DMS 273 treated with DMSO at 0.1 percent for 48 hours (cell line): ENCODE data around the gene VIPR1.
A peak's percentile ranks its signal among the peaks of the same experiment; 100 is the strongest.
"Not testable (repeated sequence)": the region's sequence is repeated elsewhere in the genome, so short reads cannot be mapped to it uniquely, and the experiment has no call there.

Source experiments
- DNase-seq: peaks from one replicate; lab custom pipeline; 2025; lab: John Stamatoyannopoulos, UW

Gene VIPR1

DNA sequence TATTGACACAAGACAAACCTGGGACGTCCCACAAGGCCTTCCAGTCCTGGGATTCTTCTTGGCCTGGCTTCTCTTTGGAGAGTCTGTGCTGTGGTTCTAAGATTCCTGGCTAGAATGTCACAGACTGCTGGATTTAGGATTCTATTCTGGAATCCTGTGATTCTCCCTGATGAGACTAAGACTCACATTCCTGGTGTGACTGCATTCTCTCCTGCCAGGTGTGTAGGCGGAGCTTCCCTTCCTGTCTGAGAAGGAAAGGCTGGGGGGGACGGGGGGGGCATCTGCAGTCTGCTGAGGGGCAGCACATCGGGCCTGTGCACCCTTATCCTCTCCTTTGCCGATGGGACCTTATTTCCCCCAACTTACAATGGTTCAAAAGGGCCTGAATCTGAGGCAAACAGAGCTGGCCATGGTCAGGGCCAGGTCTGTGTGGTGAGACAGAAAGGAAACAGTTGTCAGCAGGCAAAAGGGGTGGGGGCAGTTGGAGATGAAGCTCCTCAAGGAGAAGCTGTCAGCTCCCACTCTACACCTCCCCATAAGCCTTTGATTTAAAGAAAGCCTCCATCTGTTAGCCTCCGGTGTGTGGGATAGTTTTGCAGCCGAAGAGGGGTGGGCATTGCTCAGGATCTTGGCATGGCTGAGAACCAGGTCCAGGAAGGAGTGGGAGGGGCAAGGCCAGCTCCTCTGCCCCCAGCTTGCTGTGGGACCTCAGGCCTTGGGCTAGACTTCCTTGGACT is 30.9 kb downstream of the VIPR1 start:
- no peak for DNase-seq

DNA sequence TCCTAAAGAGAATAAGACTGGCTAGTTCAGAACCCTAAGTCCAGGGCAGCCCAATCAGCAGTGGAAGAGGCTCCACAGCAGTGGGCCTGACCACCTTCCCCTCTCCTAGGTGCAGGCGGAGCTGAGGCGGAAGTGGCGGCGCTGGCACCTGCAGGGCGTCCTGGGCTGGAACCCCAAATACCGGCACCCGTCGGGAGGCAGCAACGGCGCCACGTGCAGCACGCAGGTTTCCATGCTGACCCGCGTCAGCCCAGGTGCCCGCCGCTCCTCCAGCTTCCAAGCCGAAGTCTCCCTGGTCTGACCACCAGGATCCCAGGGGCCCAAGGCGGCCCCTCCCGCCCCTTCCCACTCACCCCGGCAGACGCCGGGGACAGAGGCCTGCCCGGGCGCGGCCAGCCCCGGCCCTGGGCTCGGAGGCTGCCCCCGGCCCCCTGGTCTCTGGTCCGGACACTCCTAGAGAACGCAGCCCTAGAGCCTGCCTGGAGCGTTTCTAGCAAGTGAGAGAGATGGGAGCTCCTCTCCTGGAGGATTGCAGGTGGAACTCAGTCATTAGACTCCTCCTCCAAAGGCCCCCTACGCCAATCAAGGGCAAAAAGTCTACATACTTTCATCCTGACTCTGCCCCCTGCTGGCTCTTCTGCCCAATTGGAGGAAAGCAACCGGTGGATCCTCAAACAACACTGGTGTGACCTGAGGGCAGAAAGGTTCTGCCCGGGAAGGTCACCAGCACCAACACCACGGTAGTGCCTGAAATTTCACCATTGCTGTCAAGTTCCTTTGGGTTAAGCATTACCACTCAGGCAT is 33.7 kb downstream of the VIPR1 start:
- DNase-seq = no peak

DNA sequence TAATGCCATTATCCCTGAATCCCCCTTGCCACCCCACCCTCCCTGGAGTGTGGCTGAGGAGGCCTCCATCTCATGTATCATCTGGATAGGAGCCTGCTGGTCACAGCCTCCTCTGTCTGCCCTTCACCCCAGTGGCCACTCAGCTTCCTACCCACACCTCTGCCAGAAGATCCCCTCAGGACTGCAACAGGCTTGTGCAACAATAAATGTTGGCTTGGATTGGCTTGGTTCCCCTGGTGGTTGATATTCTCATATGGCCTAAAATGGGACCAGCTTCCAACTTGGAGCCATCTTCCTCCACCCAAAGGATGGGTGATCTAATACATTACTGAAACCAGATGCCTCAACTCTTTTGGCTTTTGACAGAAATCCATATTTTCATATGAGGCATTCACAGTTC is 34.9 kb downstream of the VIPR1 start:
- DNase-seq = no peak

DNA sequence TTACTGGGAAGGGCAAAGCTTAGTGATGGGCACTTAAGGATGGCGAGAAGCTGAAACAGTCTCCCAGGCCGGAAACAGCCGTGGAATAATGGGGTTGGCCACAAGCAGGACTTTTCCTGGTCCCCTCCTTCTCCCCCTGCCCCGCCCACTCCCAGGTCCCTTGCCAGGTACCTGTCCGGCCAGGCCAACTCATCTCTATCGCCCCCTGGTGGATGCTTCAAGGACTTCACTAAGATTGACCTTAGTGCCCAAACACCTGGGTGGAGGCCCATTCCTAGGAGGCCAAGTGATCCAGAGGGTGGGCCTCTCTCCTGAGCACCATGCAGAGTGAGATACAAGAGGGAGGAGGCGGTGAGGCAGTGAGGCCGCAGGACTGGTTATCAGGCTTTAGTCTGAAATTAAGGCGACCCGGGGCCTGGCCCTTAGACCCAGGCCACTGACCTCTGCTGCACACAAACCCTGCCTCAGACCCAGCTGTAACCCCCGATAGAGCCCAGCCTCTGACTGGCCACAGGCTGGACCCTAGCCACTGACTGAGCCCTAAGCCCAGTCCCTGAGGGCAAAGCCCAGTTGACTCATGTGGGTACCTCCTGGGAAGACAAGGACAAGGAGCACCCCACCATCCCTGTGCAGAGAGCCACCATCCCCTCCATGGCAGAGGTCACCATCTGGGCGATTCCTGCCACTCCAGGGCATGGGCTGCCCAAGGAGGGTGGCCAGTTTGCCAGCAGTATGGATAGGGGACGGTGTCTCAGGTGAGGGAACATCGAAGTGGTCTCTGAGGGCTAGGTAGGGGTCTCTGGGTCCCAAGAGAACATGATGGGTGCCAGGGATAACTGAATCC is 37.6 kb downstream of the VIPR1 start:
- DNase-seq = no peak

DNA sequence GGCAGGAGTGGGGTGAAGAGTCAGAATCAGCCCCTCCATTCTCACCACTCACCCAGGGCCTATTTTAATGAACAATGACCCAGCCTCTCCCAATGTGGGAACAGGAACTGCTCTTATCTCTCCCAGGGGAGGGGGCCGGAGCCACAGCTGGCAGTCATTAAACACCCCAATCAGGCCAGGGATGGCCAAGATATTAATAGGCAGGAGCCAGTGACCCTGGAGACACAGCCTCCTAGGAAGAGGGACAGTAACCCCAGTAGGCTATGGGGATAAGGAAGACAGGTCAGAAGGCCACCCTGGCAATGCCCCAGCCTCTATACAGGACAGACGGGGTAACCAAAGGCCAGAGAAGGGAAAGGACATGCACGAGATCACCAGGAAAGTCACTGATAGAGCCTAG is 38.6 kb downstream of the VIPR1 start:
- DNase-seq = no peak

DNA sequence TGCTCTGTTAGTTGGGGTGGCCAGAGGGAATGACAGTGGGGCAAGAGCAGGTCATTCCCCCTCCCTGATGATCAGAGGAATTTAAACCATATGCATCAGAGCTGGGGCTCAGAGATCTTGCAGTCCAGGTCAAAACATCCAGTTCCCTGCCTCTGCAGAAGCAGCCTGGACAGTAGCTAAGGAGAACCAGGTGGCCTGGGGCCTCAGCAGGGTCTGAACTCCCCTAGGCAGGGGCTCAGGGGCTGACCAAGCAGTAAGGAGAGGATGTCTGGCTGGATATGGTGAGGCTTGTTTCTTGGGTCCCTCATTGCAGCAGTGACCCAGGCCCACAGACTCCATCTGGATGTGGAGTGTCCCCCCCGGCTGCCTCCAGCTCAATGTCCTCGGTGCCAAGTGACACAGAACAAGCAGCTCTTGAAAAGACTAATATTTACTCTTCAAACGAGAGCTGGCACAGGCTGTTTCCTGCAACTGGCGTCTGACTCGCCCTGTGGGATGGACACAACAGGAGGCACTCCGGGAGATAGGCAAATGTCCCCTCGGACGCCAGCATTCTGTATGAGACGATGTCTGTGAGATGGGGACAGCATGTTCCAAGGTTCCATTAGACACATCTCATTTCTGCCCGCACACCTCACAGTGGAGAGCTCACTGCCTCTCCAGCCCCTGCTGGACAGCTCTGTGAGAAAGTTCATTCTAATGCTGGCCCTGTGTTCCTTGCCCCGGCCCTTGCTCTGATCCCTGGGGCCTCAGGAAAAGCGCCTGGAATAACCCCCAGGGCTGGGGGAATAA is 42.2 kb downstream of the VIPR1 start:
- no peak for DNase-seq

DNA sequence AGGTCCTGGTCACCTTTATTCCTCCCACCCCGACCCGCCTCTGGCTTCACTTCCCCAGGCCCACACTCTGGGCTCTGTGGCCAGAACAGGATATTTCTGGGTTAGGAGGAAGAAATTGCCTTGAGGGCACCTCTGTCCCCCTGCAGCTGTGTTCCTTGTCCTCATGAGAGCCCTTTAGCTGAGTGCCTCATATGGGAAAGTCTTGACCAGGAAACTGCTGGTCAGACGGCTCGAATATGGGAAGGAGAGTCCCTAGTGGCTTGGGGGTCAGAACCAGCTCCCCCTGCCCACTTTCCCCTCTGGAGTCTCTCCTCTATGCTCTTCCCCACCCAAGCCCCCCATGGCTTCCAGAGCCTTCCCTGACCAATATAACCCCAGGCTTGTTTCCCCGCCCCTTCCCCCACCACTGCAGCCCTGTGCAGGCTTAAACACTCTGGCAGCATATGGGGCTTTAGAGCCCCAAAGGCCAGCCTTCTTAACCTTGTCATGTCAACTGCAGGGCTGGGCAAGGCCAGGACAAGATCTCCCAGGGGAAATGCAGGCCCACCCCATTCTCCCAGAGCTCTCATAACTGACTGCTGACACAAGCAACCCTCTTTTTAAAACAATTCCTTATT is 42.9 kb downstream of the VIPR1 start:
- DNase-seq = no peak

DNA sequence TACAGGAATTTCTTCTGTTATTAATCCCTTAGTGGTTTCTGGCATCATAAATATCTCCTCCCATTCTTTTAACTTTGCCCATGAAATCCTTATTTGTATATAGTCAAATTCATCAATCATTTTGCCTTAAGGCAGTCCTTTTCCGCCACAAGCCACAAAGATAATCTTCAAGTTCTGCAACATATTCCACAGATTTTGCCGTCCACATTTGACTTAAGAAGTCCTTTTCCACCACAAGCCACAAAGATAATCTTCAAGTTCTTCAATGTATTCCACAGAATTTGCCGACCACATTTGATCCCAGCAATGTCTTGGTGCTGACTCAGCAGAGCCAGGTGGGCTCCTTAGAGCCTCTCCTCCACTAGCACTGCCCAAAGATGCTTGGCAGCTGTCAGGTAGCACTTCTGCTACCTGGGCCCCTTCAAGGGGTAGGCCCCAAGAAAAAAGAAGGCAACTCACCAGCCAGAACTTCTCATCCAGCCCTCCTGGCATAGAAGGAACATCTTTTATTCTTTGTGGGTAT is 44.3 kb downstream of the VIPR1 start:
- no peak for DNase-seq

DNA sequence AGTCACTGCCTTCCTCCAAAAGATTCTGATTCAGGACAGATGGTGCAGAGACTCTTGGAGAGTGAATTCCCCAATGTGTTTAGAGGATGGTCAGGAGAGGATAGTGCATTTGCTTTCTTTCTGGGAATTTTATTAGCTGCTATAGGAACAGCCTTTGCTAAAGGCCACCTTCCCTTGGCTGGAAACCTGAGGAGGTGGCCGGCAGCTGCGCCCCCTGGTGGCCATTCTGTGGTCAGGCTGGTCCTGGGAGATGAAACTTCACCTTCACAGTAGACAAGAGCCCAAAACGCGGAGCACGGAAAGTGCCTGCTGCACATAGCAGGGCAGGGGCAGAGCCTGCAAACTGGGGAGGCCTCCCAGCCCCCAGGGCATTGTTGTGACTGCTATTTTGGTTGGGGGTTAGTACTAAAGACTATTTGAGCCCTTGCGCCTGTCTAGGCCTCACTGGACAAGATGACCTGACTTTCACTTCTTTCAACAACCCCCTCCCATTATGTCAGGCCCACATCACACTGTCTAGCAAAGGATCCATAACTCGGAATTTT is 45.0 kb downstream of the VIPR1 start:
- peak; percentile 8 for DNase-seq

DNA sequence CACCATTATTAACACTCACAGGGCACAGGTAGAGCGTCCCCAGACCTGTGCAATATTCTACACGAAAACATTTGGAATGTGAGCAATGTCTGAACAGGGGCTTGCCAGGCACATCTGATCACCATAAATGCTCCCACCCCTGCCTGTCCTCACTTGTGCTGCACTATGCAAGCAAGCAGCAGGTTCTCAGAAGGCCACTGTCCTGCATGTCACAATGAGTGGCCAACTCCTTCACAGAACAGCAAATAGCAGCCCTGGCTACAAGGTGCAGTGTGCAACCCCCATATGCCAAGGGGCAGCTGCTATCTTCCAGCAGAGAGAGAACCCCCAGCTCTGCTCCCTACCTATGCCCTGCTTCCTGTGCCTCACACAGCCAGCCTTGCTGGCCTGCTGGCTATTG is 46.7 kb downstream of the VIPR1 start:
- DNase-seq = no peak

DNA sequence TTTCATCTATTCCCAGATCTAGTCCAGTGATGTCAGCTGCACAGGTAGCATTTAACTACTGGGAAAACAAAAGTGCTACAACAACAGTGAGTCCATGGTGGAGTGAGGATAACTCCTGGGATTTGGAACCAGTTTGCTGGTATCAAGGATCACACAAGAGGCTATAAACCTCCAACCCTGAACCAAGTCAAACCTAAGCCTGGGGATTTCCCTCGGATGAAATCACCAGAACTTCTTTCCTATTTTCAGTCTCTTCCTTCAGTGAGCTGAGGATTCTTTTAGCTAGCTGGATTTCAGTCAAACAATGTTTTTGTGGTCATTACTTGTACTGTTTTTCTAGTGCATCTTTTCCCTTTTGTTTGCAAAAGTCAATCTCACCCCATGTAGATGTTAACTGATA is 47.8 kb downstream of the VIPR1 start:
- DNase-seq = no peak

DNA sequence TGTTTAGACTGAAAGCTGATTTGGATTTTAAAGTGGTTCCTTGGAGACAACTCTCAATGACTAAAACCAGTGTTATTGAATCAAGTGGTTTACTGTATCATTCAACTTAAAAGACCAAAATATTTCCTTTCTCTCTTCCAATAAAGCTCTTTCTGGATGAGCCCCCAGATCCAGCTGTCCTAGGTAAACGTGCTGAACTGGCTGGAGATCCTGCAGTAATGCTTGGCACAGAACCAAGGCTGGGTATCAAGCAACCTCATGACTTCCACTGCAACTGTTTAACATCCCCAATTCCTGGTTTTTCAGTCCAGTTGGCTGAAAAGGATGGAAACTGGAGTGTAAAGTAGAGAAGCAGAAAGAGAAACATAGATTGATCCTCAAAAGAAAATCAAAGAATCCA is 50.4 kb downstream of the VIPR1 start:
- DNase-seq = no peak

DNA sequence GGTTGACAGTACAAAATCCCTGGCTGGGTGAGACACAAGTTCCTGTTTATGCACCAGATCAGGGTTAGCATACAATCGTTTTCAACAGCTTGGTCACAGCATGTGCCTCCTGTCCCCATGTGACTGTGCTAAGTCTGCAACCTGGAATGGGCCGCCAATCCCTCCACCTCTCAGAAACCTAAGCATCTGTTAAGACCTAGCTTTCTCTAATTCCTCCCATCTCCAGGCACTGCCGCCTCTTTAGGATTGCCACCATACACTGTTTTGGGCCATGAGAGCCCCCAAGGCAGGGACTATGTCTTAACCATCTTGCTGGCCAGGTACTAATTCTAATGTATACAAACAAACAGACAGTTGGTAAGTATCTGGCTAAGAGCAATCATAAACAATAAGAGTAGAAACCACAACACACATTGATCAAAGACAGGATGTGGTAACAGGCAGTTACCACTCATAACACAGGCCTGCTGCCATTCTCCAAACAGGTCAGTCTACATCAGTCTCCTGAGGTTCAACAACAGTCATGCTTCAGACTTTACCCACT is 53.7 kb downstream of the VIPR1 start:
- no peak for DNase-seq

DNA sequence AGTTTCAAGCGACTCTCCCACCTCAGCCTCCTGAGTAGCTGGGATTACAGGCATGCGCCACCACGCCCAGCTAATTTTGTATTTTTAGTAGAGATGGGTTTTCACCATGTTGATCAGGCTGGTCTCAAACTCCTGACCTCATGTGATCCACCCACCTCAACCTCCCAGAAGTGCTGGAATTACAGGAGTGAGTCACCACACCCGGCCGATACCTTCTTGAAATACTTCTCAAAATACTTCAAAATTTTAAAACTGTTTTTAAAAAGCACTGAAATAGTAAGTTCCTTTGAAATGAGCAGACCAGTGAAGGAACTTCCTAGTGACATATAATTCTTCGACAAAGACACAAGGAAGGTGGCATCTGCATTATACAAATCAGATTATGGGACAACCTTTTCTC is 54.4 kb downstream of the VIPR1 start:
- DNase-seq = not testable (repeated sequence)

DNA sequence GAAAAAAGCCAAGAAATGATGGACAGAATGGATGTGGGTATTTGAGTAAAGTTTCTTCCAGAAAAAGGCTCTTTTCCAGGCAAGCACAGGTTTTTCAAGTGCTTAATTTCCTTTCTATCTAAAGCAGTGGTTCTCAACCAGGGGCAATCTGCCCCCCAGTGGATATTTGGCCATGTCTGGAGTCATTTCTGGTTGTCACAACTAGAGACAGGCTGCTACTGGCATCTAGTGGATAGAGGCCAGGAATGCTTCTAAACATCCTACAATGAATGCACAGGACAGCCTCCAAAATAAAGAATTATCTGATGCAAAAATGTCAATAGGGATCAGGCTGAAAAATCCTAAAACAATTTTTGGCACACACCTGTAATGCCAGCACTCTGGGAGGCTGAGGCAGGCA is 55.4 kb downstream of the VIPR1 start:
- no peak for DNase-seq

DNA sequence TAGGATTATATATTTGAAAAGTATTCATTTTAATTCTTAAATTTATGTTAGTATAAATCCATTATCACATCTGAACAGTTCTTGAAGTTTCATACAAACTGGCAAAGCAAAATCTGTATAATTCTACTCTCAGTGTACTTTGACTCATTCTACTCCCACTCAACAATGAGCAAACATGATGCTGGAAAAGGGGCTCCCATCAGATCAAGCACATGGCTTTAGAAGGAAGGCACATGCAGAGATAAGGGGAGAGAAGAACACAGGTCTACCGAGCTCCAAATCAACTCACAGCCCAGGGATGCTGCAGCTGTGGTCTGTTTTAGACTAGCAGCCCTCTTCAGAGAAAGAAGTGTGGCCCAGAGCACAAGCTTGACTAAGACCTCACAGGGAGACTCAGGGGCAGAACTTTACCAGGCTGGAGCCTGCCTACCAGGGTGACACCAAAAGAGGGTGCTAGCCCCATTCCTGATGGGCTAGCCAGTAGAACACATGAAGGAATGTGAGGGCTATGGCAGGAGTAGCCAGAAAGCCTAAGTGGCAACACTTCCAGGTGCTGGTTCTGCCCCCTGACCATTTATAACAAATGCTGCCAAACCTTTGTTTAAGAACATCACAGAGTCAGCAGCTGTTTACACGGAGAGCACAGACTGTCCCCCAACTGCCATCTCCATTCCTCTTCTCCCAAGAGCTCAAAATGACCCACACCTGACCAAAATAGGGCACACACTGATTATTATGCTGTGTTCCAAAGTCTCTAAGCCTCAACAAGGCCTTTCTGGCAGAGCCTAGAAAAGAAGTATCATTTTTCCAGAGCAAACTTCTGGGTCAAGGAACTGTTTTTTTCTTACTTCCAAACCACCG is 59.8 kb downstream of the VIPR1 start:
- DNase-seq = no peak

DNA sequence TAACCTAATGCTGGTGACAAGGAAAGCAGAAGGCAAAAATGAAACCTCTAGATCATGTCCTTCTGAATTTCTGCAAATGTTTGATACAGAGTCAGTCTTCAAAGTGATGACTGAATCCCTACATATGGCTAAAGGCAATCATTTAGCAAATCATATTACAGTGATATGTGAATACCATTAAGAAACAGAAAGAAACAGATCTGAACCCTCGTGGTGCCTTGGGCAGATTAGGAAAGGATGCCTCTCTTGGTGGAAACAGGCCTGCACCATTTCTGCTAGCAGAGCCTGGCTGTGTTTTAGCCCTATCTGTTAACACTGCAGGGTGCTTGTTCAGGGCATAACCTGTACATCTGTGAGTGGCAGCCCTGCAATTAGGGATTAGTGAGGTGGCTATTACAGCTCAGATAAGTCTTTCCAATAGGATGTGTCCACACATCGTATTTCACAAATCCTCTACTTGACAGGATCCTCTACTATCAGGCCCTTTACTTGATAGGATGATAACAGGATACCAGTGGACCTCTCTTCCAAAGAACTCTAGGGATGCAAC is 67.2 kb downstream of the VIPR1 start:
- no peak for DNase-seq

DNA sequence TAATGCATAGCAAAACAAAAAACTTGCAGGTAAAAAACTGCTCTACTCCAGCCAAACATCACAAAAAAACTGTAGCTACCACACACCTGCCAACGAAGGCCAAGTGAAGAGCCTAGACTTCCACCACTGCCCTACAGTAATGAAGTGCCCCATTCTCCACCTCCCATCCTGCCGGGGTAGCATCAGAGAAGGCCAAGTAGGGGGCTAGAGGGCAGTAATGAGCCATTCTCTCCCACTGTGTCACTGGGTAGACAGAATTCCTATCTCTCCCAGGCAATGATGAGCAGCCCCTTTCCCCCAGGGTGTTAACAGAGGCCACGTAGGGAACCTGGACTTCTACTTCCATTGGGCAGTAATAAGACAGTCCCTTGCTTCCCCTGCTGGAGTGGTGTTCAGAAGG is 69.8 kb downstream of the VIPR1 start:
- DNase-seq = no peak

DNA sequence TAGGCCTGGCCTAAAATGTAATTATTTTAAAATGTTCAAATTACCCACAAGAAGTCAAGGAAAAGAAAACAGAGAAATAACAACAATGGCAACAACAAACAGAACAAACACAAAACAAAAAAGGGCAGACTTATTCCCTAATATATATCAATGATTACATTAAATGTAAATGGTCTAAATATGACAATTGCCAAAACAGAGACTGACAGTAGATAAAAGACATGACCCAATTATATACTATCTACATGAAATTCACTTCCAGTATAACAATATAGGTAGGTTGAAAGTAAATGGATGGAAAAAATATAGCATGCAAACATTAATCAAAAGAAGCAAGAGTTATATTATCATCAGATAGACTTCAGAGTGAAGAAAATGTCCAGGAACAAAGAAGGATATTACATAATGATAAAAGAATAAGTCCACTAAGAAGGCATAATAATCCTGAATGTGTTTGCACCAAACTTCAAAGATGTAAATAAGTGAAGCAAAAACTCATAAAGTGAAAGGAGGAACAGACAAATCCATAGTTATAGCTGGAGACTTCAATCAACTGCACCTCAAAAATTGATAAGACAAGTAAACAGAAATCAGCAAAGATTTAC is 72.8 kb downstream of the VIPR1 start:
- no peak for DNase-seq
